HCT116 (cell line): ENCODE results near the gene CNDP1. TPM values are rescaled to one million over a fixed set of nuclear protein-coding genes. Genes with fewer than 3 reads are reported as not detected.

ENCODE experiments used
- ATAC-seq: fragments of 200-7000 bp; cut with Tn5 transposase; 2 replicates; pipeline ENCODE4 v1.9.1; 2020; ENCODE audit warnings: mild to moderate bottlenecking, moderate library complexity
- BruUV-seq: library from RNA; stranded (reverse); fragments of 400-500 nt; replicated peaks from 2 replicates; lab custom pipeline; 2021; lab: Mats Ljungman, UMichigan
- CTCF ChIA-PET: fragments of 300-600 bp; sonication (Branson Sonifier 250); formaldehyde crosslinking; loops from one replicate; lab custom pipeline; 2021; ENCODE audit warnings: antibody characterized with exemption; lab: Charles Lee
- POLR2A ChIA-PET: fragments of 300-600, 350-600 bp; sonication (Branson Sonifier 250); formaldehyde crosslinking; loops from one replicate; lab custom pipeline; 2021; ENCODE audit warnings: antibody characterized with exemption; lab: Charles Lee
- RAD21 ChIA-PET, 2 experiments: fragments of 300-600 bp; sonication (Branson Sonifier 250); formaldehyde crosslinking; loops; one replicate each; lab custom pipeline; 2023; ENCODE audit warnings: low total read pairs in 2 of 2; ENCODE audit not compliant: uncharacterized antibody in 2 of 2, unreplicated experiment in 2 of 2, low non-redundant PET in 1 of 2; lab: Charles Lee
- DNase-seq: peaks from one replicate; pipeline ENCODE4 v3.0.0-alpha.2; 2010; ENCODE audit warnings: low read depth, low spot score
- H2AFZ ChIP-seq: fragments of 200-600 bp; shearing (Covaris generic), sonication (generic); 2 replicates; pipeline ENCODE4 v1.6.1; 2017; ENCODE audit warnings: low read depth, mixed run types, mixed read lengths, antibody characterized with exemption, low read length; ENCODE audit not compliant: poor library complexity, severe bottlenecking
- H3K27ac ChIP-seq: 2 replicates; pipeline ENCODE4 v1.5.1; 2012; ENCODE audit warnings: low read depth, low read length
- H3K27me3 ChIP-seq: fragments of 200-600 bp; sonication (generic); 2 replicates; pipeline ENCODE4 v1.6.1; 2016; ENCODE audit warnings: mixed run types, low read length, mixed read lengths; ENCODE audit not compliant: insufficient read depth
- H3K36me3 ChIP-seq, 2 experiments: fragments of 200-500 bp in 1 of 2; fragments of 200-600 bp in 1 of 2; sonication (Bioruptor generic) in 1 of 2; sonication (generic) in 1 of 2; 2 replicates each; pipeline versions ENCODE4 v1.5.1 to v1.6.1; 2014 to 2016; ENCODE audit warnings: low read length in 2 of 2, inconsistent platforms in 1 of 2, mixed read lengths in 1 of 2, mixed run types in 1 of 2; ENCODE audit not compliant: insufficient read depth in 2 of 2, control insufficient read depth in 1 of 2
- H3K4me1 ChIP-seq, 2 experiments: fragments of 200-600 bp in 1 of 2; sonication (generic) in 1 of 2; 2 replicates each; pipeline versions ENCODE4 v1.5.1 to v1.6.1; 2012 to 2017; ENCODE audit warnings: low read length in 2 of 2, inconsistent platforms in 1 of 2, mild to moderate bottlenecking in 1 of 2, mixed read lengths in 1 of 2, mixed run types in 1 of 2, moderate library complexity in 1 of 2; ENCODE audit not compliant: insufficient read depth in 2 of 2, control insufficient read depth in 1 of 2
- H3K4me2 ChIP-seq: fragments of 200-600 bp; sonication (generic); 2 replicates; pipeline ENCODE4 v1.6.1; 2017; ENCODE audit warnings: mixed run types, low read length, mixed read lengths
- H3K4me3 ChIP-seq, 2 experiments: fragments of 200-600 bp in 1 of 2; sonication (generic) in 1 of 2; replicated peaks in 1 of 2; 2 replicates each; pipeline ENCODE4 v1.5.1; 2011 to 2016; ENCODE audit warnings: low read length in 2 of 2, control low read depth in 1 of 2, low read depth in 1 of 2, mild to moderate bottlenecking in 1 of 2, mixed read lengths in 1 of 2, mixed run types in 1 of 2
- H3K79me2 ChIP-seq: fragments of 200-600 bp; sonication (generic); 2 replicates; pipeline ENCODE4 v1.6.1; 2017; ENCODE audit warnings: mild to moderate bottlenecking, mixed run types, low read length, moderate library complexity, mixed read lengths; ENCODE audit not compliant: insufficient read depth
- H3K9ac ChIP-seq: fragments of 200-600 bp; sonication (generic); 2 replicates; pipeline ENCODE4 v1.6.1; 2016; ENCODE audit warnings: low read length, mixed read lengths
- H3K9me2 ChIP-seq: fragments of 200-600 bp; sonication (generic), shearing (Covaris generic); 2 replicates; pipeline ENCODE4 v1.6.1; 2017; ENCODE audit warnings: mixed run types, mild to moderate bottlenecking, moderate library complexity; ENCODE audit not compliant: insufficient read depth
- H3K9me3 ChIP-seq, 2 experiments: fragments of 200-500 bp in 1 of 2; fragments of 200-600 bp in 1 of 2; sonication (Bioruptor generic) in 1 of 2; sonication (generic) in 1 of 2; 2 replicates each; pipeline ENCODE4 v1.6.1; 2014 to 2017; ENCODE audit warnings: low read length in 2 of 2, mixed read lengths in 2 of 2, inconsistent platforms in 1 of 2, low read depth in 1 of 2, mild to moderate bottlenecking in 1 of 2, mixed run types in 1 of 2, moderate library complexity in 1 of 2; ENCODE audit not compliant: control insufficient read depth in 1 of 2, insufficient read depth in 1 of 2
- H4K20me1 ChIP-seq: fragments of 200-600 bp; sonication (generic), shearing (Covaris generic); 2 replicates; pipeline ENCODE4 v1.6.1; 2017; ENCODE audit warnings: mixed run types, mild to moderate bottlenecking, moderate library complexity; ENCODE audit not compliant: insufficient read depth
- ATF3 ChIP-seq: IDR thresholded peaks from 2 replicates; pipeline ENCODE4 v1.6.1; 2012
- CTCF ChIP-seq, 3 experiments: fragments of 200-600 bp in 1 of 3; sonication (generic) in 1 of 3; IDR thresholded peaks in 2 of 3; conservative IDR thresholded peaks in 1 of 3; 2 replicates each; pipeline ENCODE4 v1.5.1; 2012 to 2017; ENCODE audit warnings: low read depth in 2 of 3, low read length in 2 of 3, antibody characterized with exemption in 1 of 3, borderline replicate concordance in 1 of 3, control low read depth in 1 of 3, mild to moderate bottlenecking in 1 of 3, mixed read lengths in 1 of 3, mixed run types in 1 of 3, moderate library complexity in 1 of 3; ENCODE audit not compliant: insufficient read depth in 1 of 3
- RAD21 ChIP-seq: IDR thresholded peaks from 2 replicates; pipeline ENCODE4 v1.6.1; 2012; ENCODE audit warnings: low read depth, mild to moderate bottlenecking
- SIN3A ChIP-seq: IDR thresholded peaks from 2 replicates; pipeline ENCODE4 v1.6.1; 2012; ENCODE audit warnings: low read depth
- ZBTB33 ChIP-seq: IDR thresholded peaks from 2 replicates; pipeline ENCODE4 v1.6.1; 2011; ENCODE audit warnings: mild to moderate bottlenecking, low read length, moderate library complexity; ENCODE audit not compliant: insufficient replicate concordance; ENCODE audit errors: extremely low read depth
- intact Hi-C: fragments of 100-400 bp; cut with micrococcal nuclease; formaldehyde crosslinking; loops from 2 replicates; pipeline ENCODE4 v1.10.0; 2022
- total RNA-seq: library from RNA; stranded (reverse); gene quantifications from one replicate; pipeline ENCODE4 v1.2.1, GENCODE V29; 2021; ENCODE audit not compliant: unreplicated experiment

The CNDP1 gene
- total RNA-seq, 1 experiment from 2014 or later: not detected

GRCh38 chr18:74624466-74624865 is 90.2 kb downstream of the CNDP1 start:
- no peaks in the 10 kb centered on the region for H3K9me2 ChIP-seq
- H3K79me2 ChIP-seq: 0 out of 2 replicates have a peak, but pooled peaks cover 4% of the 10 kb centered on the region
- H3K9me3 ChIP-seq: no peaks in the 10 kb centered on the region
- no peak overlapping the region for H3K9ac ChIP-seq
- intact Hi-C loops: loop anchor here (10.0 kb wide), 1 partner anchor 1100 kb away; no protein-coding TSS in a partner anchor
- CTCF ChIA-PET: interaction anchor here (1.8 kb wide), 1 partner anchor 417 kb away, joined by 5 read pairs; no protein-coding TSS in a partner anchor
- POLR2A ChIA-PET: no interaction called here
- H4K20me1 ChIP-seq: no peaks in the 10 kb centered on the region
- H3K4me2 ChIP-seq: no peak overlapping the region
- BruUV-seq: no TSS peak
- TF ChIP-seq SIN3A: no peak
- TF ChIP-seq CTCF (IDR thresholded peaks at IDR 0.05 in 2 of 3, conservative IDR thresholded peaks at IDR 0.05 in 1 of 3; ENCODE audit: borderline replicate concordance in 1 of 3, insufficient read depth in 1 of 3, low read depth in 2 of 3, low read length in 2 of 3): no peak
- TF ChIP-seq RAD21: no peak
- TF ChIP-seq ZBTB33: no peak
- TF ChIP-seq ATF3: no peak
- no peak overlapping the region for H3K27ac ChIP-seq
- H3K36me3 ChIP-seq: no peaks in the 10 kb centered on the region
- RAD21 ChIA-PET: no interaction called here
- DNase-seq: no peak
- no peaks in the 10 kb centered on the region for H3K4me1 ChIP-seq
- H3K27me3 ChIP-seq: no peaks in the 10 kb centered on the region
- no peak overlapping the region for H2AFZ ChIP-seq
- ATAC-seq: no peak
- H3K4me3 ChIP-seq: no peak overlapping the region
